K562 (cell line): ENCODE results near the gene SLC25A15. TPM values are rescaled to one million over a fixed set of nuclear protein-coding genes. Genes with fewer than 3 reads are reported as not detected.

Experiments used
- ATAC-seq: fragments of 200-7000 bp; cut with Tn5 transposase; 3 replicates; pipeline ENCODE4 v1.9.1; 2020; ENCODE audit warnings: moderate library complexity
- BruUV-seq: library from RNA; stranded (reverse); fragments of 400-500 nt; replicated peaks from 2 replicates; lab custom pipeline; 2021; lab: Mats Ljungman, UMichigan
- CTCF ChIA-PET: fragments of 300-600 bp; formaldehyde crosslinking; extraction: SDS; loops from one replicate; lab custom pipeline; 2021; ENCODE audit warnings: low intra/inter-chr PET ratio; lab: Yijun Ruan, JAX
- POLR2A ChIA-PET: fragments of 300-600, 350-650 bp; sonication (Branson Sonifier 250); formaldehyde crosslinking; extraction: SDS; loops from one replicate; lab custom pipeline; 2021; ENCODE audit warnings: antibody characterized with exemption, inconsistent platforms; lab: Yijun Ruan, JAX
- DNase-seq, 4 experiments: peaks; one replicate each; pipeline versions ENCODE4 v3.0.0 to v3.0.0-alpha.2; 2011 to 2018; ENCODE audit warnings: low spot score in 3 of 4, mixed read lengths in 3 of 4; ENCODE audit errors: extremely low read depth in 1 of 4
- FAIRE-seq: peaks from 2 replicates; lab custom pipeline; 2011; peaks lifted over from hg19 to GRCh38; lab: Jason Lieb, UNC
- H2AFZ ChIP-seq: 2 replicates; pipeline ENCODE4 v1.6.0; 2011; ENCODE audit warnings: low read depth, low read length, control low read depth, inconsistent platforms
- H3K27ac ChIP-seq: fragments of 200-600 bp; 3 replicates; pipeline ENCODE4 v1.8.0; 2011; ENCODE audit warnings: low read depth, mild to moderate bottlenecking, control low read depth, inconsistent platforms, low read length, moderate library complexity, mixed read lengths; ENCODE audit errors: extremely low read depth
- H3K27me3 ChIP-seq, 2 experiments: fragments of 300-600 bp in 1 of 2; 2 replicates in 1 of 2; 3 replicates in 1 of 2; pipeline versions ENCODE4 v1.6.0 to v1.8.0; 2011; ENCODE audit warnings: inconsistent platforms in 2 of 2, low read length in 2 of 2, mild to moderate bottlenecking in 1 of 2, mixed read lengths in 1 of 2, moderate library complexity in 1 of 2; ENCODE audit not compliant: control insufficient read depth in 2 of 2, insufficient read depth in 2 of 2
- H3K36me3 ChIP-seq: fragments of 300-600 bp; 3 replicates; pipeline ENCODE4 v1.8.0; 2011; ENCODE audit warnings: mild to moderate bottlenecking, low read length, inconsistent platforms; ENCODE audit not compliant: control insufficient read depth, insufficient read depth
- H3K4me1 ChIP-seq, 2 experiments: fragments of 200-600 bp in 1 of 2; replicated peaks in 1 of 2; 2 replicates in 1 of 2; 3 replicates in 1 of 2; pipeline versions ENCODE4 v1.5.1 to v1.8.0; 2011; ENCODE audit warnings: inconsistent platforms in 2 of 2, low read length in 2 of 2, mild to moderate bottlenecking in 1 of 2, mixed read lengths in 1 of 2, moderate library complexity in 1 of 2; ENCODE audit not compliant: control insufficient read depth in 2 of 2, insufficient read depth in 2 of 2
- H3K4me2 ChIP-seq: 2 replicates; pipeline ENCODE4 v1.6.1; 2011; ENCODE audit warnings: low read length, control low read depth, inconsistent platforms, mixed read lengths; ENCODE audit not compliant: insufficient read depth
- H3K4me3 ChIP-seq: fragments of 200-600 bp; sonication (generic), shearing (Covaris generic); 2 replicates; pipeline ENCODE4 v1.5.1; 2016; ENCODE audit warnings: control low read depth, inconsistent platforms
- H3K79me2 ChIP-seq: fragments of 200-600 bp; 3 replicates; pipeline ENCODE4 v1.8.0; 2011; ENCODE audit warnings: low read length, inconsistent platforms; ENCODE audit not compliant: control insufficient read depth, insufficient read depth
- H3K9ac ChIP-seq, 2 experiments: 2 replicates each; pipeline versions ENCODE4 v1.6.0 to v1.6.1; 2011; ENCODE audit warnings: low read depth in 2 of 2, low read length in 2 of 2, control low read depth in 1 of 2, inconsistent platforms in 1 of 2, mild to moderate bottlenecking in 1 of 2, mixed read lengths in 1 of 2; ENCODE audit not compliant: insufficient read depth in 1 of 2
- H3K9me1 ChIP-seq: one replicate; pipeline ENCODE4 v1.6.0; 2011; ENCODE audit warnings: inconsistent platforms, mild to moderate bottlenecking, low read length, moderate library complexity; ENCODE audit not compliant: control insufficient read depth, insufficient read depth
- H3K9me3 ChIP-seq: replicated peaks from 2 replicates; pipeline ENCODE4 v1.5.1; 2011; ENCODE audit warnings: low read depth, low read length, inconsistent platforms; ENCODE audit not compliant: control insufficient read depth, insufficient read depth
- H4K20me1 ChIP-seq: replicated peaks from 2 replicates; pipeline ENCODE4 v1.6.1; 2011; ENCODE audit warnings: low read length, inconsistent platforms, mixed read lengths; ENCODE audit not compliant: control insufficient read depth, insufficient read depth
- E2F3 ChIP-seq: fragments of 250-450 bp; sonication (Bioruptor Pico); IDR thresholded peaks from 2 replicates; pipeline ENCODE4 v1.4.0; 2020; ENCODE audit warnings: mild to moderate bottlenecking
- FOXJ2 ChIP-seq: fragments of 200-800 bp; sonication (Bioruptor generic); IDR thresholded peaks from 2 replicates; pipeline ENCODE4 v1.6.1; 2016; ENCODE audit warnings: missing genetic modification characterization, missing compliant biosample characterization
- MTA2 ChIP-seq: fragments of 450-650 bp; IDR thresholded peaks from 2 replicates; pipeline ENCODE4 v1.6.1; 2016; ENCODE audit warnings: low read depth
- NCOA1 ChIP-seq: fragments of 450-650 bp; IDR thresholded peaks from 2 replicates; pipeline ENCODE4 v1.6.1; 2016; ENCODE audit warnings: low read depth
- NR1H2 ChIP-seq: sonication (generic); formaldehyde crosslinking; IDR thresholded peaks from 2 replicates; pipeline ENCODE4 v1.4.0; 2020; ENCODE audit warnings: mild to moderate bottlenecking, missing genetic modification reagents
- RBM14 ChIP-seq: fragments of 200-400 bp; formaldehyde crosslinking; IDR thresholded peaks from 2 replicates; pipeline ENCODE4 v1.6.1; 2018; ENCODE audit warnings: low read depth, mild to moderate bottlenecking, low read length, moderate library complexity, borderline replicate concordance; ENCODE audit not compliant: insufficient read depth
- YY1 ChIP-seq, 3 experiments: IDR thresholded peaks; 2 replicates each; pipeline ENCODE4 v1.6.1; 2011; ENCODE audit warnings: low read length in 2 of 3, mild to moderate bottlenecking in 2 of 3, moderate library complexity in 2 of 3, borderline replicate concordance in 1 of 3, control low read depth in 1 of 3, low read depth in 1 of 3; ENCODE audit not compliant: insufficient read depth in 3 of 3, insufficient replicate concordance in 2 of 3, control insufficient read depth in 1 of 3, insufficient read length in 1 of 3; ENCODE audit errors: extremely low read depth in 1 of 3
- ZNF184 ChIP-seq: sonication (generic); formaldehyde crosslinking; IDR thresholded peaks from 2 replicates; pipeline ENCODE4 v1.5.0; 2020; ENCODE audit warnings: missing genetic modification reagents
- ZNF444 ChIP-seq: fragments of 250-450 bp; sonication (Bioruptor Pico); IDR thresholded peaks from 2 replicates; pipeline ENCODE4 v1.4.0; 2020; ENCODE audit warnings: mild to moderate bottlenecking, moderate library complexity
- ZNF764 ChIP-seq: fragments of 250-450 bp; sonication (Bioruptor Pico); IDR thresholded peaks from 2 replicates; pipeline ENCODE4 v1.4.0; 2020; ENCODE audit warnings: low read depth, mild to moderate bottlenecking, moderate library complexity
- ZSCAN32 ChIP-seq: fragments of 450-650 bp; formaldehyde crosslinking; IDR thresholded peaks from 2 replicates; pipeline ENCODE4 v1.4.0; 2020; ENCODE audit warnings: mild to moderate bottlenecking, moderate library complexity
- ZZZ3 ChIP-seq: fragments of 450-650 bp; IDR thresholded peaks from 2 replicates; pipeline ENCODE4 v1.6.1; 2016; ENCODE audit warnings: antibody characterized with exemption, mild to moderate bottlenecking, moderate library complexity
- WGBS: fragments of 100-300 bp; shearing (Covaris generic); methylation state at CpG from one replicate; pipeline ENCODE4 v1.1.6; 2016; ENCODE audit warnings: low coverage, mixed read lengths; ENCODE audit not compliant: insufficient coverage; ENCODE audit errors: missing lambda C conversion rate; 5-methylcytosine and 5-hydroxymethylcytosine counted together
- in situ Hi-C: fragments of 300-500 bp; cut with MboI; formaldehyde crosslinking; loops from 4 replicates; pipeline ENCODE4 v1.15.0; 2018; ENCODE audit warnings: inconsistent platforms, mixed read lengths
- intact Hi-C: fragments of 100-400 bp; cut with micrococcal nuclease; formaldehyde crosslinking; loops from 2 replicates; pipeline ENCODE4 v1.14.2; 2022
- polyA plus RNA-seq, 8 experiments: library from polyadenylated mRNA; depleted of rRNA in 4 of 8; stranded (reverse) in 5 of 8; unstranded in 3 of 8; fragments of >200 nt; fragmentation: Nextera tagmentation in 2 of 8; fragmentation: Illumina TruSeq in 1 of 8; extraction: Ambion mirVana in 2 of 8; extraction: Trizol in 1 of 8; gene quantifications; 2 replicates each; pipeline versions ENCODE4 v1.2.1 to v1.2.3, GENCODE V29; 2011 to 2014; ENCODE audit warnings: inconsistent platforms in 1 of 8, missing spikeins in 1 of 8
- total RNA-seq, 7 experiments: library from RNA; depleted of rRNA in 6 of 7; stranded (reverse); fragments of >200 nt in 6 of 7; fragmentation: Illumina TruSeq in 2 of 7; extraction: Trizol in 2 of 7; gene quantifications; 2 replicates each; pipeline versions ENCODE4 v1.2.1 to v1.2.3, GENCODE V29; 2011 to 2021; ENCODE audit warnings: low replicate concordance in 1 of 7
- TF ChIP-seq, protein P1 (sequence below): fragments of 200-800 bp; sonication (Bioruptor generic); IDR thresholded peaks from 2 replicates; pipeline ENCODE4 v1.6.1; 2017; ENCODE audit warnings: missing genetic modification characterization, missing compliant biosample characterization
- TF ChIP-seq, protein P2 (sequence below): fragments of 250-450 bp; sonication (Bioruptor Pico); IDR thresholded peaks from 2 replicates; pipeline ENCODE4 v1.5.0; 2021
- TF ChIP-seq, protein P3 (sequence below), 2 experiments: IDR thresholded peaks; 2 replicates each; pipeline ENCODE4 v1.6.1; 2011; ENCODE audit warnings: borderline replicate concordance in 1 of 2, control low read depth in 1 of 2, low read depth in 1 of 2, low read length in 1 of 2, mild to moderate bottlenecking in 1 of 2, mixed read lengths in 1 of 2, moderate library complexity in 1 of 2; ENCODE audit not compliant: insufficient read depth in 1 of 2, insufficient read length in 1 of 2, poor library complexity in 1 of 2, severe bottlenecking in 1 of 2; ENCODE audit errors: extremely low read depth in 1 of 2
- TF ChIP-seq, protein P4 (sequence below): fragments of 450-650 bp; formaldehyde crosslinking; conservative IDR thresholded peaks from 2 replicates; pipeline ENCODE4 v1.4.0; 2022; ENCODE audit warnings: mild to moderate bottlenecking, missing genetic modification characterization

SLC25A15 gene
- total and polyA plus RNA-seq, 9 of the 15 experiments (the other 6 are each of a cell fraction or from before 2014, with no cell fraction given), result 3.5 to 30.5 (median 20.3) TPM

DNA sequence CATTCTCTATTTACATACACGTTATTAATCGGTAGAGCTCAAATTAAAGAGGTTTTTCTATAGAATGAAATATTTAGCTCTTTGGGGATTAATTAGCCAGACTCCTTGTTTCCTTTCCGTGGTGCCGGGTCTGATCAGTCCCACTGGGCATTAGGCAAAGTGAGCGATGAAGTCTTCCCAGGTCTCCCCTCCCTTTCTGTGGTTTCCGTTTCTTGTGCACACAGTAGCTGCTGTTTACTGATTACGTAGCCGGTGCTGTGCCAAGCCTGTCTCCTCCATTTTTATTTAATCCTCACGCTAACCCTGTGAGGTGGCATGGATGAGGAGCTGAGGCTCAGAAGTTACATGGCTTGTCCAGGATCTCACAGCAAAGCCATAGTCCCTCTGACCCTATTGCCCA lies 9.0 kb downstream of the SLC25A15 start (continued):
- TF ChIP-seq YY1 (IDR thresholded peaks at IDR 0.05; ENCODE audit: borderline replicate concordance in 1 of 3, control insufficient read depth in 1 of 3, extremely low read depth in 1 of 3, insufficient read depth in 3 of 3, insufficient read length in 1 of 3, insufficient replicate concordance in 2 of 3, low read depth in 1 of 3, low read length in 2 of 3), result no peak
- no peak for TF ChIP-seq ZNF764 (CRISPR knock-in tag)
- TF ChIP-seq ZSCAN32 (CRISPR knock-in tag), result no peak
- no peak for TF ChIP-seq RBM14
- no peak for TF ChIP-seq FOXJ2 (tag)

DNA sequence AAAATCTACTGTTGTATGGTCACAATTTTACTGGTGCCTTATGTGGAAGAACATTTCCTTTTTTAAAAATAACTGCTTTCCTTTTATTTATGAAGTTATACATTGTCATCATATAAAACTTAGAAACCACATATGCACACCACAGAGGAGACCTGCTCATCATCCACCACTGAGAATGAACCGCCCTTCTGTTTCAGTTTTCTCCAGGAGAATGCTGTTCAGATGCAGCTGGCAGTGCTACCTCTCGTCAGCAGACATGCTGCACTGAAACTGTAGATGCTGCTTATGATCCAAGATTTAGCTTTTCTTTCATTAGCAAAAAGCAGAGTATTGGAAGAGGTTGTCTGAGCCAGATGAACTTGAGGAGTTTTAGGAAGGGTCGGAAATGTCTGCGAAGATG lies 10.1 kb downstream of the SLC25A15 start:
- H2AFZ ChIP-seq, result no peak overlapping the region
- FAIRE-seq (no peak), DNase-seq (no peak), ATAC-seq (no peak)
- 80% methylated on average over 4 of the region's 4 CpGs for WGBS
- ChIA-PET CTCF (no interaction called here), POLR2A (no interaction called here)
- no peaks in the 10 kb centered on the region for H3K9me3 ChIP-seq
- H3K4me3 ChIP-seq, result no peak overlapping the region
- BruUV-seq, result no TSS peak
- no peak overlapping the region for H3K4me2 ChIP-seq
- no peaks in the 10 kb centered on the region; a peak in 2 of 5 replicates for H3K4me1 ChIP-seq
- no peaks in the 10 kb centered on the region for H3K9me1 ChIP-seq
- in situ Hi-C loops (loop anchor here (25.0 kb wide), 1 partner anchor 263 kb away; the partner anchor contains the start of gene WBP4), intact Hi-C loops (no loop called here)
- no peaks in the 10 kb centered on the region for H3K27me3 ChIP-seq
- no peaks in the 10 kb centered on the region for H3K79me2 ChIP-seq
- H3K27ac ChIP-seq, result no peak overlapping the region
- H3K36me3 ChIP-seq, result peaks cover 37% of the 10 kb centered on the region; the same call in 2 of the 3 replicates
- H3K9ac ChIP-seq, result no peak overlapping the region
- H4K20me1 ChIP-seq, result no peaks in the 10 kb centered on the region
- TF ChIP-seq ZNF764 (CRISPR knock-in tag) (no peak), E2F3 (CRISPR knock-in tag) (no peak), ZNF184 (CRISPR knock-in tag) (no peak), NR1H2 (no peak), NCOA1 (no peak), MTA2 (no peak), ZNF444 (CRISPR knock-in tag) (no peak), ZZZ3 (no peak)
- TF ChIP-seq, protein P1, sequence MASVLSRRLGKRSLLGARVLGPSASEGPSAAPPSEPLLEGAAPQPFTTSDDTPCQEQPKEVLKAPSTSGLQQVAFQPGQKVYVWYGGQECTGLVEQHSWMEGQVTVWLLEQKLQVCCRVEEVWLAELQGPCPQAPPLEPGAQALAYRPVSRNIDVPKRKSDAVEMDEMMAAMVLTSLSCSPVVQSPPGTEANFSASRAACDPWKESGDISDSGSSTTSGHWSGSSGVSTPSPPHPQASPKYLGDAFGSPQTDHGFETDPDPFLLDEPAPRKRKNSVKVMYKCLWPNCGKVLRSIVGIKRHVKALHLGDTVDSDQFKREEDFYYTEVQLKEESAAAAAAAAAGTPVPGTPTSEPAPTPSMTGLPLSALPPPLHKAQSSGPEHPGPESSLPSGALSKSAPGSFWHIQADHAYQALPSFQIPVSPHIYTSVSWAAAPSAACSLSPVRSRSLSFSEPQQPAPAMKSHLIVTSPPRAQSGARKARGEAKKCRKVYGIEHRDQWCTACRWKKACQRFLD (CRISPR knock-in tag), result no peak
- TF ChIP-seq, protein P2, sequence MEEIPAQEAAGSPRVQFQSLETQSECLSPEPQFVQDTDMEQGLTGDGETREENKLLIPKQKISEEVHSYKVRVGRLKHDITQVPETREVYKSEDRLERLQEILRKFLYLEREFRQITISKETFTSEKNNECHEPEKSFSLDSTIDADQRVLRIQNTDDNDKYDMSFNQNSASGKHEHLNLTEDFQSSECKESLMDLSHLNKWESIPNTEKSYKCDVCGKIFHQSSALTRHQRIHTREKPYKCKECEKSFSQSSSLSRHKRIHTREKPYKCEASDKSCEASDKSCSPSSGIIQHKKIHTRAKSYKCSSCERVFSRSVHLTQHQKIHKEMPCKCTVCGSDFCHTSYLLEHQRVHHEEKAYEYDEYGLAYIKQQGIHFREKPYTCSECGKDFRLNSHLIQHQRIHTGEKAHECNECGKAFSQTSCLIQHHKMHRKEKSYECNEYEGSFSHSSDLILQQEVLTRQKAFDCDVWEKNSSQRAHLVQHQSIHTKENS (CRISPR knock-in tag), result no peak
- TF ChIP-seq, protein P3, sequence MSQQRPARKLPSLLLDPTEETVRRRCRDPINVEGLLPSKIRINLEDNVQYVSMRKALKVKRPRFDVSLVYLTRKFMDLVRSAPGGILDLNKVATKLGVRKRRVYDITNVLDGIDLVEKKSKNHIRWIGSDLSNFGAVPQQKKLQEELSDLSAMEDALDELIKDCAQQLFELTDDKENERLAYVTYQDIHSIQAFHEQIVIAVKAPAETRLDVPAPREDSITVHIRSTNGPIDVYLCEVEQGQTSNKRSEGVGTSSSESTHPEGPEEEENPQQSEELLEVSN (IDR thresholded peaks at IDR 0.05; ENCODE audit: borderline replicate concordance in 1 of 2, extremely low read depth in 1 of 2, insufficient read depth in 1 of 2, insufficient read length in 1 of 2, low read depth in 1 of 2, low read length in 1 of 2, poor library complexity in 1 of 2, severe bottlenecking in 1 of 2), result no peak
- TF ChIP-seq, protein P4, sequence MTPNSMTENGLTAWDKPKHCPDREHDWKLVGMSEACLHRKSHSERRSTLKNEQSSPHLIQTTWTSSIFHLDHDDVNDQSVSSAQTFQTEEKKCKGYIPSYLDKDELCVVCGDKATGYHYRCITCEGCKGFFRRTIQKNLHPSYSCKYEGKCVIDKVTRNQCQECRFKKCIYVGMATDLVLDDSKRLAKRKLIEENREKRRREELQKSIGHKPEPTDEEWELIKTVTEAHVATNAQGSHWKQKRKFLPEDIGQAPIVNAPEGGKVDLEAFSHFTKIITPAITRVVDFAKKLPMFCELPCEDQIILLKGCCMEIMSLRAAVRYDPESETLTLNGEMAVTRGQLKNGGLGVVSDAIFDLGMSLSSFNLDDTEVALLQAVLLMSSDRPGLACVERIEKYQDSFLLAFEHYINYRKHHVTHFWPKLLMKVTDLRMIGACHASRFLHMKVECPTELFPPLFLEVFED, result no peak
